ENCODE measurements around the gene ELMOD3. TPM values are rescaled to one million over a fixed set of nuclear protein-coding genes. Genes with fewer than 3 reads are reported as not detected.
"Not testable (repeated sequence)": the region's sequence is repeated elsewhere in the genome, so short reads cannot be mapped to it uniquely, and the experiment has no call there.

ELMOD3 gene
- polyA plus RNA-seq, 1 donor from 2014 or later, result 39.7 TPM

GRCh38 chr2:85327822-85328617 is 26.5 kb upstream of the ELMOD3 start, which contains the start of gene TGOLN2:
TSS of gene TGOLN2 (minus strand) at chr2:85327989. CDS start at chr2:85327962, 27 bp downstream.
- Histone ChIP-seq H3K79me2 (replicated peaks; ENCODE audit: insufficient read depth, low read length) (peaks cover 29% of the 10 kb centered on the region), H3K27ac (ENCODE audit: low read length) (peak within 1 kb of the TSS; percentile 97), H3K9ac (ENCODE audit: low read length) (peak within 1 kb of the TSS; percentile 95), H3K36me3 (ENCODE audit: insufficient read depth, low read length) (no peaks in the 10 kb centered on the region), H3K27me3 (ENCODE audit: insufficient read depth, low read depth, low read length) (no peaks in the 10 kb centered on the region), H3K4me2 (ENCODE audit: low read length) (peak within 1 kb of the TSS; percentile 94), H4K20me1 (ENCODE audit: insufficient read depth) (no peaks in the 10 kb centered on the region), H3K9me3 (ENCODE audit: low read length) (no peaks in the 10 kb centered on the region), H2AFZ (ENCODE audit: low read depth, low read length) (peak within 1 kb of the TSS; percentile 98), H3K9me2 (ENCODE audit: insufficient read depth, low read length) (no peaks in the 10 kb centered on the region), H3F3A (ENCODE audit: insufficient read depth, low read length, poor library complexity, severe bottlenecking) (no peaks in the 10 kb centered on the region), H3K4me3 (ENCODE audit: low read length) (peak within 1 kb of the TSS; percentile 74)
- TF ChIP-seq EP300 (conservative IDR thresholded peaks at IDR 0.05; ENCODE audit: poor library complexity, severe bottlenecking), result peak; percentile 52
- TF ChIP-seq POLR2AphosphoS5 (IDR thresholded peaks at IDR 0.05), result peak; percentile 99
- TF ChIP-seq MXI1 (conservative IDR thresholded peaks at IDR 0.05; ENCODE audit: poor library complexity, severe bottlenecking), result peak; percentile 83
- TF ChIP-seq TAF1 (IDR thresholded peaks at IDR 0.05; ENCODE audit: low read depth), result peak; percentile 95
- TF ChIP-seq EZH2 (IDR thresholded peaks at IDR 0.05; ENCODE audit: borderline replicate concordance, insufficient read depth, low read length, poor library complexity, severe bottlenecking), result no peak
- TF ChIP-seq, protein P1, sequence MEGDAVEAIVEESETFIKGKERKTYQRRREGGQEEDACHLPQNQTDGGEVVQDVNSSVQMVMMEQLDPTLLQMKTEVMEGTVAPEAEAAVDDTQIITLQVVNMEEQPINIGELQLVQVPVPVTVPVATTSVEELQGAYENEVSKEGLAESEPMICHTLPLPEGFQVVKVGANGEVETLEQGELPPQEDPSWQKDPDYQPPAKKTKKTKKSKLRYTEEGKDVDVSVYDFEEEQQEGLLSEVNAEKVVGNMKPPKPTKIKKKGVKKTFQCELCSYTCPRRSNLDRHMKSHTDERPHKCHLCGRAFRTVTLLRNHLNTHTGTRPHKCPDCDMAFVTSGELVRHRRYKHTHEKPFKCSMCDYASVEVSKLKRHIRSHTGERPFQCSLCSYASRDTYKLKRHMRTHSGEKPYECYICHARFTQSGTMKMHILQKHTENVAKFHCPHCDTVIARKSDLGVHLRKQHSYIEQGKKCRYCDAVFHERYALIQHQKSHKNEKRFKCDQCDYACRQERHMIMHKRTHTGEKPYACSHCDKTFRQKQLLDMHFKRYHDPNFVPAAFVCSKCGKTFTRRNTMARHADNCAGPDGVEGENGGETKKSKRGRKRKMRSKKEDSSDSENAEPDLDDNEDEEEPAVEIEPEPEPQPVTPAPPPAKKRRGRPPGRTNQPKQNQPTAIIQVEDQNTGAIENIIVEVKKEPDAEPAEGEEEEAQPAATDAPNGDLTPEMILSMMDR (IDR thresholded peaks at IDR 0.05; ENCODE audit: poor library complexity, severe bottlenecking), result peak; percentile 50
- TF ChIP-seq RAD21 (conservative IDR thresholded peaks at IDR 0.05), result no peak
- TF ChIP-seq REST (IDR thresholded peaks at IDR 0.05; ENCODE audit: borderline replicate concordance), result peak; percentile 93
- peak; percentile 55 for TF ChIP-seq SMC3 (conservative IDR thresholded peaks at IDR 0.05; ENCODE audit: poor library complexity)

- no peaks in the 10 kb centered on the region for H3K27me3 ChIP-seq (ENCODE audit: insufficient read depth, low read depth, low read length)
- H3K9ac ChIP-seq (ENCODE audit: low read length), result no peak overlapping the region
- H3K4me3 ChIP-seq (ENCODE audit: low read length), result peak overlapping the region; percentile 74
- H2AFZ ChIP-seq (ENCODE audit: low read depth, low read length), result no peak overlapping the region
- H3F3A ChIP-seq (ENCODE audit: insufficient read depth, low read length, poor library complexity, severe bottlenecking), result no peaks in the 10 kb centered on the region
- H3K9me3 ChIP-seq (ENCODE audit: low read length), result no peaks in the 10 kb centered on the region
- no peaks in the 10 kb centered on the region for H3K9me2 ChIP-seq (ENCODE audit: insufficient read depth, low read length)
- peaks cover 29% of the 10 kb centered on the region for H3K79me2 ChIP-seq (replicated peaks; ENCODE audit: insufficient read depth, low read length)
- H3K4me2 ChIP-seq (ENCODE audit: low read length), result no peak overlapping the region
- TF ChIP-seq REST (IDR thresholded peaks at IDR 0.05; ENCODE audit: borderline replicate concordance), result no peak
- TF ChIP-seq EZH2 (IDR thresholded peaks at IDR 0.05; ENCODE audit: borderline replicate concordance, insufficient read depth, low read length, poor library complexity, severe bottlenecking), result no peak
- no peak for TF ChIP-seq MXI1 (conservative IDR thresholded peaks at IDR 0.05; ENCODE audit: poor library complexity, severe bottlenecking)
- TF ChIP-seq POLR2AphosphoS5 (IDR thresholded peaks at IDR 0.05), result no peak
- TF ChIP-seq SMC3 (conservative IDR thresholded peaks at IDR 0.05; ENCODE audit: poor library complexity), result no peak
- TF ChIP-seq EP300 (conservative IDR thresholded peaks at IDR 0.05; ENCODE audit: poor library complexity, severe bottlenecking), result no peak
- no peak overlapping the region for H3K27ac ChIP-seq (ENCODE audit: low read length)
- no peaks in the 10 kb centered on the region for H4K20me1 ChIP-seq (ENCODE audit: insufficient read depth)
- H3K36me3 ChIP-seq (ENCODE audit: insufficient read depth, low read length), result no peaks in the 10 kb centered on the region
Observed at GRCh38 chr2:85329181-85329651, 25.4 kb upstream of the ELMOD3 start.

GRCh38 chr2:85329701-85330100 is 24.9 kb upstream of the ELMOD3 start:
- not testable (repeated sequence) for H3K4me3 ChIP-seq (ENCODE audit: low read length); H3F3A ChIP-seq (ENCODE audit: insufficient read depth, low read length, poor library complexity, severe bottlenecking); H3K4me2 ChIP-seq (ENCODE audit: low read length); H3K27me3 ChIP-seq (ENCODE audit: insufficient read depth, low read depth, low read length); H4K20me1 ChIP-seq (ENCODE audit: insufficient read depth); H3K9me2 ChIP-seq (ENCODE audit: insufficient read depth, low read length); H3K9me3 ChIP-seq (ENCODE audit: low read length); H3K27ac ChIP-seq (ENCODE audit: low read length); H2AFZ ChIP-seq (ENCODE audit: low read depth, low read length); H3K36me3 ChIP-seq (ENCODE audit: insufficient read depth, low read length); H3K9ac ChIP-seq (ENCODE audit: low read length)
- peaks cover 28% of the 10 kb centered on the region for H3K79me2 ChIP-seq (replicated peaks; ENCODE audit: insufficient read depth, low read length)

Measured in neural cell (in vitro differentiated cells).